CD4-positive, alpha-beta T cell (primary cell): Measurements from ENCODE around the gene FAM53A. TPM values are rescaled to one million over a fixed set of nuclear protein-coding genes. Genes with fewer than 3 reads are reported as not detected.

Source experiments
- ATAC-seq: fragments of 200-7000 bp; cut with Tn5 transposase; one replicate; pipeline ENCODE4 v1.10.0; 2022; ENCODE audit warnings: mild to moderate bottlenecking; ENCODE audit not compliant: poor library complexity
- CTCF ChIA-PET: fragments of 350-600 bp; sonication (Branson Sonifier 250); formaldehyde crosslinking; loops from one replicate; lab custom pipeline; 2021; ENCODE audit warnings: antibody characterized with exemption, inconsistent platforms; lab: Charles Lee
- POLR2A ChIA-PET: fragments of 350-600 bp; sonication (Branson Sonifier 250); formaldehyde crosslinking; loops from one replicate; lab custom pipeline; 2021; ENCODE audit warnings: antibody characterized with exemption, inconsistent platforms; lab: Charles Lee
- DNase-seq, 14 experiments: peaks; one replicate each; pipeline ENCODE4 v3.0.0-alpha.2; 2013 to 2020; ENCODE audit warnings: mixed read lengths in 2 of 14
- H3K27ac ChIP-seq, 2 donors: one replicate each; pipeline versions ENCODE4 v1.5.1 to v1.7.0; 2013; ENCODE audit warnings: low read length in 2 of 2, low read depth in 1 of 2, mild to moderate bottlenecking in 1 of 2
- H3K27me3 ChIP-seq, 2 experiments: 1 replicate in 1 of 2; 2 replicates in 1 of 2; pipeline versions ENCODE4 v1.6.1 to v1.7.0; 2013; ENCODE audit warnings: low read length in 2 of 2, control low read depth in 1 of 2, mild to moderate bottlenecking in 1 of 2, moderate library complexity in 1 of 2; ENCODE audit not compliant: insufficient read depth in 2 of 2, control insufficient read depth in 1 of 2
- H3K36me3 ChIP-seq: one replicate; pipeline ENCODE4 v1.6.1; 2013; ENCODE audit warnings: low read length, control low read depth; ENCODE audit not compliant: insufficient read depth
- H3K4me1 ChIP-seq: one replicate; pipeline ENCODE4 v1.6.1; 2013; ENCODE audit warnings: low read length, control low read depth; ENCODE audit not compliant: insufficient read depth
- H3K4me3 ChIP-seq: one replicate; pipeline ENCODE4 v1.5.1; 2013; ENCODE audit warnings: mild to moderate bottlenecking, low read length, moderate library complexity
- H3K9me3 ChIP-seq, 2 experiments: 1 replicate in 1 of 2; 2 replicates in 1 of 2; pipeline versions ENCODE4 v1.6.1 to v1.7.0; 2013; ENCODE audit warnings: low read length in 2 of 2, mild to moderate bottlenecking in 2 of 2, control low read depth in 1 of 2, moderate library complexity in 1 of 2; ENCODE audit not compliant: control insufficient read depth in 1 of 2, insufficient read depth in 1 of 2
- H3K27ac Mint-ChIP-seq: one replicate; pipeline ENCODE4 v1.8.0; 2020; ENCODE audit warnings: mixed read lengths
- H3K27me3 Mint-ChIP-seq: one replicate; pipeline ENCODE4 v1.8.0; 2021; ENCODE audit warnings: mixed read lengths
- H3K36me3 Mint-ChIP-seq: one replicate; pipeline ENCODE4 v1.8.0; 2021; ENCODE audit warnings: low read depth, mixed read lengths
- H3K4me1 Mint-ChIP-seq: one replicate; pipeline ENCODE4 v1.8.0; 2021; ENCODE audit warnings: low read depth, mixed read lengths
- H3K4me3 Mint-ChIP-seq: one replicate; pipeline ENCODE4 v1.8.0; 2020; ENCODE audit warnings: mild to moderate bottlenecking, mixed read lengths
- H3K9me3 Mint-ChIP-seq: one replicate; pipeline ENCODE4 v1.8.0; 2020; ENCODE audit warnings: mixed read lengths
- intact Hi-C, 2 experiments: fragments of 100-400 bp; cut with DNase I in 1 of 2; cut with micrococcal nuclease in 1 of 2; formaldehyde crosslinking; loops; one replicate each; pipeline versions ENCODE4 v1.15.1 to v1.9.0; 2023 to 2025; cut with DNase I, micrococcal nuclease
- total RNA-seq, 174 experiments: library from RNA in 2 of 174; stranded (reverse) in 2 of 174; gene quantifications; one replicate each; pipeline ENCODE4 v1.2.3 and lab custom pipeline; 2021 to 2026
- TF ChIP-seq, protein P1 (sequence below): fragments of 200-600 bp; IDR thresholded peaks from one replicate; pipeline ENCODE4 v1.8.0; 2022; ENCODE audit warnings: antibody characterized with exemption, mild to moderate bottlenecking

The FAM53A gene
- total RNA-seq, 2 experiments from 2014 or later, result 0.93 to 2.4 TPM

DNA sequence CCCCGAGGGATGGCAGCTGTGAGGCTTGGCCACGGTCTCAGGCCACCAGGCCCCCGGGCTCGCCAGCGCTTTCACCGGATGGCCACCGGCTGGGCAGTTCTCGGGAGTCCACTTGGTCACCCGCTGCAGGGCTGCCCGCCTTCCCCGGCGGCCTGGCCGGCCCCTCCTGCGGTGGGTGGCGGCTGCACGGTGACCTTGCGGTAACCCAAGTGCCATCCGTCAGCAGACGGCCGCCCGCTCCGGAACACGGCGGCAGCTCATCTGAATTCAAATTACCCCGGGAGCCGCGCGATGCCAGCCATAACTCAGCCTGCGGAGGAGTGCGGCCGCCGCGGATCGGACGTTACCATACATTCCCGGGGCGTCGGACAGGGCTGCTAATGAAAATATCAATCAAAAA is 60.7 kb downstream of the FAM53A start:
- intact Hi-C loops, result no loop called here
- H3K36me3 Mint-ChIP-seq, result no peaks in the 10 kb centered on the region
- Histone ChIP-seq H3K9me3 (peaks cover 0 to 9% of the 10 kb centered on the region in 2 experiments), H3K4me3 (no peak overlapping the region), H3K4me1 (peaks cover 23% of the 10 kb centered on the region), H3K36me3 (no peaks in the 10 kb centered on the region), H3K27me3 (no peaks in the 10 kb centered on the region), H3K27ac (no peak overlapping the region)
- TF ChIP-seq, protein P1, sequence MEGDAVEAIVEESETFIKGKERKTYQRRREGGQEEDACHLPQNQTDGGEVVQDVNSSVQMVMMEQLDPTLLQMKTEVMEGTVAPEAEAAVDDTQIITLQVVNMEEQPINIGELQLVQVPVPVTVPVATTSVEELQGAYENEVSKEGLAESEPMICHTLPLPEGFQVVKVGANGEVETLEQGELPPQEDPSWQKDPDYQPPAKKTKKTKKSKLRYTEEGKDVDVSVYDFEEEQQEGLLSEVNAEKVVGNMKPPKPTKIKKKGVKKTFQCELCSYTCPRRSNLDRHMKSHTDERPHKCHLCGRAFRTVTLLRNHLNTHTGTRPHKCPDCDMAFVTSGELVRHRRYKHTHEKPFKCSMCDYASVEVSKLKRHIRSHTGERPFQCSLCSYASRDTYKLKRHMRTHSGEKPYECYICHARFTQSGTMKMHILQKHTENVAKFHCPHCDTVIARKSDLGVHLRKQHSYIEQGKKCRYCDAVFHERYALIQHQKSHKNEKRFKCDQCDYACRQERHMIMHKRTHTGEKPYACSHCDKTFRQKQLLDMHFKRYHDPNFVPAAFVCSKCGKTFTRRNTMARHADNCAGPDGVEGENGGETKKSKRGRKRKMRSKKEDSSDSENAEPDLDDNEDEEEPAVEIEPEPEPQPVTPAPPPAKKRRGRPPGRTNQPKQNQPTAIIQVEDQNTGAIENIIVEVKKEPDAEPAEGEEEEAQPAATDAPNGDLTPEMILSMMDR, result no peak
- no peaks in the 10 kb centered on the region for H3K4me1 Mint-ChIP-seq
- ATAC-seq (no peak), DNase-seq (no peak)
- H3K9me3 Mint-ChIP-seq, result no peaks in the 10 kb centered on the region
- no peak overlapping the region for H3K27ac Mint-ChIP-seq
- POLR2A ChIA-PET, result no interaction called here
- H3K4me3 Mint-ChIP-seq, result no peak overlapping the region
- CTCF ChIA-PET, result no interaction called here
- H3K27me3 Mint-ChIP-seq, result no peaks in the 10 kb centered on the region

DNA sequence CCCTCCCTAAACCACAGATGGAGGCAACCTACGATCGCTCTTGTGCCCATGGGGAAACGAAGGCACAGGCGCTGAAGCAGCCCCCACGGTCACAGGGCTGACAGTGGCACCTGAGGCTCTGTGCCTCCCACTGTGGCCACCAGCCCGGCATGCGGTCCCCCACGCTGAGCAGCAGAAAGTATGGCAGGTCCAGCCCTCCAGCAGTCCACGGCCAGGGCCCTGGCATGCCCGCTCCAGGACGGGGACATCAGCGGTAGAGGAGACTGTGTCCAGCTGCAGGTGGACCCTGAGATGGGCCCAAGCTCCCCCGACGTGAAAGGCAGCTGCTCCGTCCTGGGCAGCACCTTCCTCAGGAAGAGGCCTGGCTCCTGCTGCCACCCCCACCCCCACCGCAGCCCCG is 61.2 kb downstream of the FAM53A start:
- intact Hi-C loops, result no loop called here
- DNase-seq (no peak), ATAC-seq (no peak)
- peaks cover 23% of the 10 kb centered on the region for H3K4me1 ChIP-seq
- no peaks in the 10 kb centered on the region for H3K9me3 Mint-ChIP-seq
- no peaks in the 10 kb centered on the region for H3K27me3 Mint-ChIP-seq
- peaks cover 0 to 14% of the 10 kb centered on the region in 2 experiments for H3K9me3 ChIP-seq
- H3K4me1 Mint-ChIP-seq, result no peaks in the 10 kb centered on the region
- TF ChIP-seq, protein P1, result no peak
- H3K4me3 Mint-ChIP-seq, result no peak overlapping the region
- no peak overlapping the region for H3K27ac Mint-ChIP-seq
- ChIA-PET CTCF (no interaction called here), POLR2A (no interaction called here)
- H3K36me3 ChIP-seq, result no peaks in the 10 kb centered on the region
- H3K36me3 Mint-ChIP-seq, result no peaks in the 10 kb centered on the region
- H3K4me3 ChIP-seq, result no peak overlapping the region
- H3K27me3 ChIP-seq, result no peaks in the 10 kb centered on the region
- H3K27ac ChIP-seq, result no peak overlapping the region

DNA sequence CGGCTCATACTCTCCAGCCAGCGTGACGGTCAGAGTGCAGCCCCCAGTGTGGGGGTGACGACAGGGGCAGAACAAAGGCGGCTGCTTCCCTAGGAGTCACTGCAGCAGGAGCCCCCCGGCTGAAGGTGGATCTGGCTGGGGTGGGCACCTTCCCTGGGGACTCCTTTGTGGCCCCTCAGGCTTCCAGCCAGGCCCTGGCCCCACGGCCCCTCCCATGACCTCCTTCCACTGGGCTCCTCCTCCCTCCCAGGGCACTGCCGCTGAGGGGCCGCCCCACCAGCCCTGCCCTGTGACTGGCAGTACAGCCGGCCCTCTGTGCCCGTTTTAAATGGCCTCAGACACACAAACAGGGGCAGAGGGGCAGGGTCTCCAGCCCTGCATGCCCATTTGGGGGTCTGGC is 61.9 kb downstream of the FAM53A start:
- intact Hi-C loops, result no loop called here
- no peak overlapping the region for H3K27ac Mint-ChIP-seq

More for the DNA sequence above, 61.9 kb downstream of the FAM53A start:
- H3K27ac ChIP-seq, result no peak overlapping the region
- no peaks in the 10 kb centered on the region for H3K27me3 ChIP-seq
- peaks cover 23% of the 10 kb centered on the region for H3K4me1 ChIP-seq
- Mint-ChIP-seq H3K27me3 (no peaks in the 10 kb centered on the region), H3K36me3 (no peaks in the 10 kb centered on the region), H3K4me1 (no peaks in the 10 kb centered on the region), H3K4me3 (no peak overlapping the region), H3K9me3 (peaks cover 1% of the 10 kb centered on the region)
- peaks cover 0 to 19% of the 10 kb centered on the region in 2 experiments for H3K9me3 ChIP-seq
- no peak for DNase-seq
- ChIA-PET CTCF (no interaction called here), POLR2A (no interaction called here)
- TF ChIP-seq, protein P1, result no peak
- no peaks in the 10 kb centered on the region for H3K36me3 ChIP-seq
- ATAC-seq, result no peak
- no peak overlapping the region for H3K4me3 ChIP-seq
